OCI-LY3 (cell line): ENCODE measurements around the gene GABARAP.

Experiments
- H2AFZ ChIP-seq: fragments of 200-600, 300-600 bp; shearing (Covaris generic); 2 replicates; pipeline ENCODE4 v1.6.0; 2014; ENCODE audit warnings: antibody characterized with exemption, low read depth, low read length
- H3K27ac ChIP-seq: fragments of 200-600, 300-600 bp; sonication (generic); 2 replicates; pipeline ENCODE4 v1.5.1; 2014; ENCODE audit warnings: mild to moderate bottlenecking, low read length, moderate library complexity, mixed read lengths
- H3K27me3 ChIP-seq: fragments of 200-600, 300-600 bp; sonication (generic); 2 replicates; pipeline ENCODE4 v1.6.1; 2014; ENCODE audit warnings: low read depth, low read length, mixed read lengths
- H3K36me3 ChIP-seq: fragments of 200-600, 300-600 bp; sonication (generic); replicated peaks from 2 replicates; pipeline ENCODE3; 2014; ENCODE audit warnings: low read depth, low read length, mixed read lengths
- H3K4me1 ChIP-seq: fragments of 300-600, 200-600 bp; sonication (generic); 2 replicates; pipeline ENCODE4 v1.6.1; 2014; ENCODE audit warnings: low read length, mixed read lengths
- H3K4me2 ChIP-seq: fragments of 200-600, 300-600 bp; sonication (generic); 2 replicates; pipeline ENCODE4 v1.6.1; 2014; ENCODE audit warnings: low read length, mixed read lengths
- H3K4me3 ChIP-seq: fragments of 300-600, 200-600 bp; sonication (generic); 2 replicates; pipeline ENCODE4 v1.5.1; 2014; ENCODE audit warnings: antibody characterized with exemption, mild to moderate bottlenecking, low read length, moderate library complexity
- H3K79me2 ChIP-seq: fragments of 300-600, 200-600 bp; shearing (Covaris generic); 2 replicates; pipeline ENCODE4 v1.6.1; 2014; ENCODE audit warnings: mild to moderate bottlenecking, low read length, mixed read lengths
- H3K9ac ChIP-seq: fragments of 300-600, 200-600 bp; shearing (Covaris generic); 2 replicates; pipeline ENCODE4 v1.6.0; 2014; ENCODE audit warnings: mild to moderate bottlenecking, low read length, moderate library complexity
- H3K9me3 ChIP-seq: fragments of 200-600, 300-600 bp; shearing (Covaris generic); 2 replicates; pipeline ENCODE4 v1.6.1; 2014; ENCODE audit warnings: low read length, mixed read lengths; ENCODE audit not compliant: insufficient read depth
- H4K20me1 ChIP-seq: fragments of 200-600, 300-600 bp; sonication (generic); 2 replicates; pipeline ENCODE4 v1.6.1; 2016; ENCODE audit warnings: low read length, mixed read lengths; ENCODE audit not compliant: insufficient read depth
- CTCF ChIP-seq: fragments of 200-600, 300-600 bp; sonication (generic); IDR thresholded peaks from 2 replicates; pipeline ENCODE4 v1.5.1; 2014; ENCODE audit warnings: antibody characterized with exemption, low read length, low read depth
- EZH2phosphoT487 ChIP-seq: fragments of 200-600 bp; shearing (Covaris generic); IDR thresholded peaks from 2 replicates; pipeline ENCODE4 v1.6.1; 2018; ENCODE audit warnings: antibody characterized with exemption, mixed run types, low read depth

The GABARAP gene

GRCh38 chr17:7237266-7237760 is 4.9 kb downstream of the GABARAP start:
- H3K9ac ChIP-seq: peak overlapping the region; percentile 100; the same call in 1 of the 2 replicates
- TF ChIP-seq CTCF: no peak
- TF ChIP-seq EZH2phosphoT487: no peak
- H3K9me3 ChIP-seq: no peaks in the 10 kb centered on the region
- peaks cover 13% of the 10 kb centered on the region for H3K36me3 ChIP-seq
- H3K4me3 ChIP-seq: peak overlapping the region; percentile 100
- H3K79me2 ChIP-seq: peaks cover 67% of the 10 kb centered on the region
- H3K27me3 ChIP-seq: no peaks in the 10 kb centered on the region
- H3K4me2 ChIP-seq: peak overlapping the region; percentile 77
- peaks cover 7% of the 10 kb centered on the region for H4K20me1 ChIP-seq
- no peak overlapping the region for H2AFZ ChIP-seq
- H3K4me1 ChIP-seq: peaks cover 30% of the 10 kb centered on the region
- peak overlapping the region; percentile 93 for H3K27ac ChIP-seq

- Histone ChIP-seq H3K9me3 (no peaks in the 10 kb centered on the region), H4K20me1 (peaks cover 11% of the 10 kb centered on the region), H2AFZ (no peak overlapping the region), H3K9ac (no peak overlapping the region), H3K4me1 (peaks cover 30% of the 10 kb centered on the region), H3K4me3 (no peak overlapping the region), H3K36me3 (peaks cover 13% of the 10 kb centered on the region), H3K4me2 (no peak overlapping the region), H3K27me3 (no peaks in the 10 kb centered on the region), H3K79me2 (peaks cover 68% of the 10 kb centered on the region), H3K27ac (no peak overlapping the region; the same call in 1 of the 2 replicates)
- TF ChIP-seq EZH2phosphoT487 (no peak), CTCF (no peak)
Observed at GRCh38 chr17:7236808-7237207, 5.4 kb downstream of the GABARAP start.

- Histone ChIP-seq H4K20me1 (peaks cover 11% of the 10 kb centered on the region), H3K79me2 (peaks cover 64% of the 10 kb centered on the region), H3K9ac (no peak overlapping the region), H3K9me3 (no peaks in the 10 kb centered on the region), H3K36me3 (peaks cover 13% of the 10 kb centered on the region), H3K27me3 (no peaks in the 10 kb centered on the region), H3K4me1 (peaks cover 24% of the 10 kb centered on the region), H3K4me3 (no peak overlapping the region), H3K4me2 (no peak overlapping the region), H3K27ac (no peak overlapping the region), H2AFZ (no peak overlapping the region)
- no peak for TF ChIP-seq EZH2phosphoT487
- TF ChIP-seq CTCF: no peak
Observed at GRCh38 chr17:7235693-7236665, 6.3 kb downstream of the GABARAP start.
